Muscle of arm (tissue), 12 donors: ENCODE results near the gene ITIH4. TPM values are rescaled to one million over a fixed set of nuclear protein-coding genes. Genes with fewer than 3 reads are reported as not detected.
"Not testable (repeated sequence)": the region's sequence is repeated elsewhere in the genome, so short reads cannot be mapped to it uniquely, and the experiment has no call there.

Experiments used
- DNase-seq: peaks from one replicate; pipeline ENCODE4 v3.0.0-alpha.2; 2013
- polyA plus RNA-seq, 12 donors: library from polyadenylated mRNA; unstranded; fragments of 120-200 nt; gene quantifications; one replicate each; pipeline ENCODE4 v1.2.1, GENCODE V29; 2013; ENCODE audit not compliant: insufficient read length in 12 of 12

Gene ITIH4
- polyA plus RNA-seq, 12 donors: 8.0 to 42.4 (median 29.6) TPM; not detected in 1

DNA sequence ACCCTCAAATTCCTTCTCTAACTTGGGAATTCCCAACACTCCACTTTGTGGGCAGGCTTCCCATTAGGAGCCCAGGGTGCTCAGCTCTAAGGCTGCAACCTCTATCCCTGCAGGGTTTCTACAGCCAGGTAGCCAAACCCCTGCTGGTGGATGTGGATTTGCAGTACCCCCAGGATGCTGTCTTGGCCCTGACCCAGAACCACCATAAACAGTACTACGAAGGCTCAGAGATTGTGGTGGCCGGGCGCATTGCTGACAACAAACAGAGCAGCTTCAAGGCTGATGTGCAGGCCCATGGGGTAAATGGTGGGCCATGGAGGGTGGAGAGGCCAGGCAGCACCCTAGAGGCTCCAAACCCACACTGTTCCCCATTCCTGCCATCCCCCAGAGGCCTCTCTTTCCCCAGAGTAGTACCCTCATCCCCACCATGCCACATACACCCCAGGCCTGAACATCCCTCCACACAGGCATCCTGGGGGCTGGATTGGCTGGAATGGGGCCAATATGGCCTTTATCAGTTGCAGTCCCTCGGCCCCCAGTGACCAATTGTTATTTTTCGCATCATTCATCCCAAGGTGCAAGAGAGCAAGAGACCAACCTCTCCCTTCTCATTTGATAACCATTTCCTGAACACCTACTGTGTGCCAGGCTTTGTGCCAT lies 45.4 kb downstream of the ITIH4 start:
- no peak for DNase-seq

DNA sequence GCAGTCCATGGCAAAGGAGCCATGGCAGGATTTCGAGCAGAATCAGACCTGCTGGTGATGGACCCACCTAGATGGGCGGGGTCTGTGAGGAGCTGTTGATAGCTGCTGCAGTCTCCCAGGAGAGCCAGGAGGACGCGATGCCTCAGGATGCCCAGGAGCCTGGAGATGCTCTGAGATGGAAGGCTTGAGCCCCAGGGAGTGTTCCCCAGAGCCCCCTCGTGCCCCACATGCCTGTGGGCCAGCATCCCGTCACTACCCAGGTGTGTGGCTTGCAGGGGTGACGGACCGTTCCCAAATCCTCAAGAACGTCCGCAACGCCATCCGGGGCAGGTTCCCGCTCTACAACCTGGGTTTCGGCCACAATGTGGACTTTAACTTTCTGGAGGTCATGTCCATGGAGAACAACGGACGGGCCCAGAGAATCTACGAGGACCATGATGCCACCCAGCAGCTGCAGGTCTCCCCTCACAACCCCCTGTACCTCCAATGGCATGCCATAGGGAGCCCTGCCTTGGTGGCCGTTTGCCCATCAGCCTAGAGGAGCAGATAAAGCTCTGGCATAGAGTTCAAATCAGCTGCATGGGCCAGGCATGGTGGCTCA lies 46.4 kb downstream of the ITIH4 start:
- DNase-seq: no peak

- DNase-seq: no peak
These were observed 47.3 kb downstream of the ITIH4 start for GRCh38 chr3:52783211-52783555.

GRCh38 chr3:52782412-52783210 lies 47.9 kb downstream of the ITIH4 start:
- no peak for DNase-seq

DNA sequence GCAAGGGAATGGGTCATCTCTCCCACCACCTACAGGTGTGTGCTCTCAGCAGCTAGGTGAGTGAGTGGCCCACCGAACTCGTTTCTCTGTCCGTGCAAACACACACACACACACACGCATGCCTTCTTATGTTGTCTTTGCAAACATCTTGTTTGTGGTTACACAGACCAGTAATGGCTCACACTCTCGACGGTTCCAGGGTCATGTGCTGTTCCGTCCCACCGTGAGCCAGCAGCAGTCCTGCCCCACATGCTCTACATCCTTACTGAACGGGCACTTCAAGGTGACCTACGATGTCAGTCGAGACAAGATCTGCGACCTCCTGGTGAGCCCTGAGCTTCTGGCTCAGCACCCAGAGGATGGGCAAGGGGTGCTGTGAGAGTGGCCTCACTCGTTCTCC lies 48.7 kb downstream of the ITIH4 start:
- no peak for DNase-seq

- no peak for DNase-seq
These were observed 50.5 kb downstream of the ITIH4 start for GRCh38 chr3:52779837-52780585.

GRCh38 chr3:52779011-52779836 lies 51.2 kb downstream of the ITIH4 start:
- DNase-seq: no peak

DNA sequence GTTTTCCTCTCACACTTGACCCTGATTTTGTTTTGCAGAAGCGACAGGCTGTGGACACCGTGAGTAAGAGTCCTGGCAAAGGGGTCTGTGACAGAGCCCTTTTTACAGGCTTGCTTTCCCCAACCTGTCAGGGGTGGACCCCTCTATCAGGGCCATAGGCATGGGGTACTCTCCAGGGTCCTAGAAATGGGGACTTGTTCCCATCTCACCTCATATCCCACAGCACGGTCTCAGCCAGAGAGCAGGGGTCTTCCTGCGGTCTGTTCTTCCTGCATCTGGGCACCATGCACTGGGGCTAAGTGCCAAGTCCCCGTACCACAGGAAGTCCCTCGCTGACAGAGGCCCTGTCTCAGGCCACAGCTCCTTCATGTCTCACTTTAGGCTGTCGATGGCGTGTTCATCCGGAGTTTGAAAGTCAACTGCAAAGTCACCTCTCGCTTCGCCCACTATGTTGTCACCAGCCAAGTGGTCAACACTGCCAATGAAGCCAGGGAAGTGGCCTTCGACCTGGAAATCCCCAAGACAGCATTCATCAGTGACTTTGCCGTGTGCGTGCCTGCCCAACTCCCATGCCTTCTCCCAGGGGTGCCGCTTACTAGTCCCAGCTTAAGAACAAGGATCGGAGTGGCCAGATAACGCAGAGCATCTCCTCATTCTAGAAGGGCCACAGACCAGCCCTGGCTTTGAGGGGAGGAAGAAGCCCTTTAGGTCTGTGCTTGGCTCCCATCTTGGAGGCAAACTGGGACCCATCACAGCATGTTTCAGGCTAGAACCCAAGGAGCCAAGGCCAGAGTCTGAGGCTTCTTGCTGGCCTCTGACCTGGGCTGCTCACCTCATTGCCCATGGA lies 52.3 kb downstream of the ITIH4 start:
- DNase-seq: no peak

DNA sequence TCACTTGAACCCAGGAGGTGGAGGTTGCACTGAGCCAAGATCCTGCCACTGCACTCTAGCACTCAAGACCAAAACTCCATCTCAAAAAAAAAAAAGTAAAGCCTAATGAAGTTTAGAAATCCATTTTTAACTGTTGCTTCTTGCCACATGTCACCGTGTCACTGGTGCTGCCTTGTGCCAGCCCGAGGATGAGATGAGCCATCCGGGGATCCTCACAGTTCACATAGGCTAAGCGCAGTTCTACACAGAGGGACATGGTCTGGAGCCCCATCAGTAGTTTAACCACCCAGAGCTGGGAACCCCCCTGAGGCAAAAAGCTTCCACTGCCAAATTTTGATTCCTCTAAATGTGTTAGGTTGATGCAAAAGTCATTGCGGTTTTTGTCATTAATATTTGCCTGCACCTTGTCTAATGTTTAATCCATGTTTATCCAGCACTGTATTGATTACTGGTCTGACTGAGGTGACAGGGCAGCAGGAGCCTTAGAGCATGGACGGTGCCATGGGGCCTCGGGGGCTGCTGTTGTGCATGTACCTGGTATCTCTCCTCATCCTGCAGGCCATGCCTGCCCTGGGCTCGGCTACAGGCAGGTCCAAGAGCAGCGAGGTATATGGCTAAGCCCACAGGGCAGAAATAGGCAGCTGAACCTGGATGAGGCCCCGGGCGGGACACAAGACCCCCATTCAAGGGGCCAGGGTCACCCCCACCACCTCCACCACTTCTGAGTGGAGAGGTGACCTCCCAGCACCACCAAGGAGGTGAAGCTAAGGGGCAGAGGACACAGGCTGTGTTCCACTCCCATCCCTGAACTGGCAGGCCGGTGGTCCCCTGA lies 53.1 kb downstream of the ITIH4 start, which contains the start of gene ITIH1:
ITIH1 (plus strand) TSS at position 473 of the 832 bp plus-strand sequence; CDS start at position 490, 17 bp downstream.
- no peak for DNase-seq

- not testable (repeated sequence) for DNase-seq
These were observed 54.0 kb downstream of the ITIH4 start for GRCh38 chr3:52776486-52776885.

DNA sequence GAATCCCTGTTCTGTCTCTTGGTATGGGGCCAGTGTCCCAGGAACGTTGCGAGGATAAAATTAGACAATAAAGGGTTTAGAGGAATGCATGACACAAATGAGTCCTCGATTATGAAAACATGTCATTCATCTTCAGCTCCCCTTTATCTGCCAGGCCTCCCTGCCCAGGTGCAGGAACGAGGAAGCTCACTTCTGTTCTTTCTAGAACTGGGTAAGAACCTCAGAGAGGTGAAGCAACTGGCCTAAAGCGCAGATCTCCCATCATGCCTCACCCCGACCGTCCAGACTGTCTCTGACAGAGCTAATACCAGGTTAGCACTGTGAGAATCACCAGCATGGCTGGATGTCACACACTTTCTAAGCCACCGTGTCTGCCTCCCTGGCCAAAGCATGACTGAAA lies 54.6 kb downstream of the ITIH4 start:
- no peak for DNase-seq

DNA sequence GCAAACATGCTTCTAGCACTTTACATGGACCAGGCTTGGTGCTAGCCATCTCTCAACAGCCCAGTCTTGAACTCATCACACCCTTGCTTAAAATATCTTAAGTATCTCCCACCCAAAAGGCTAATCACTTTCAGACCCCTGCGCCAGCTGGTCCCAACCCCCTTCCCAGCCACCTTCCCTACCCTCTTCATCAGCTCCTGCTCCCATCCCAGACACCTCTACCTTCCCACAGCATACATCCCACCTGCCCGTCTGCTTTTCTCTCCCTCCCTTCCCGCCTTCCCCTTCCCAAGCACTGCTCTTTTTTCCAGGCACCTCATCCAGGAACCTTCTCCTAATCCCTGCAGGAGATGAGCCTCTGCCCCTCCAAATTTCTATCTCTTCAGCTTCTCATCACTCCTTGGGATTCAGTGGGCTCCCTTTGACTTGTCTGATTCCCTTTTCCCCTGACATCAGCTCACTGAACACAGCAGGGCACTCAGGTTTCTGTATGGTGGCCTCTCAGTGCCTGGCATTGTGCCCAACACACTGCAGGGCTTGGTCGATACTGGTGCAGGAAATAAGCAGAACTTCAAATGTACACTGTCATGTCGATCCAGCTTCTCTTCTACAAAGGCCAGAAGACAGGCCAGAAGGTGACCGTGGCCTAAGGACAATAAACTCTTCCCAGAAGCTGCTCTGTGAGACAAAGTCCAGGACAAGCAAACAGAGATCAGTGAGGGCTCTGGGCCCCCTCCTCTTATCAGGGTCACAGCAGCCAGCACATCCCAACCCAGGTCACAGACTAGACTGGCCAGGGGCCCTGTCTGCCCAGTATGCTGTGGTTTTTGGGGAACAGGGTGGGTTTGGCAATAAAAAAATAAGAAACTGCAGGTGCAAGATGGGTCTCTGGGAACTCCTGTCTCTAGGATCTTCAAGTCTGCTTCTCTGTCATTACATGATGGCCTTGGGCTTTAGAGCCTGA lies 55.3 kb downstream of the ITIH4 start:
- no peak for DNase-seq

DNA sequence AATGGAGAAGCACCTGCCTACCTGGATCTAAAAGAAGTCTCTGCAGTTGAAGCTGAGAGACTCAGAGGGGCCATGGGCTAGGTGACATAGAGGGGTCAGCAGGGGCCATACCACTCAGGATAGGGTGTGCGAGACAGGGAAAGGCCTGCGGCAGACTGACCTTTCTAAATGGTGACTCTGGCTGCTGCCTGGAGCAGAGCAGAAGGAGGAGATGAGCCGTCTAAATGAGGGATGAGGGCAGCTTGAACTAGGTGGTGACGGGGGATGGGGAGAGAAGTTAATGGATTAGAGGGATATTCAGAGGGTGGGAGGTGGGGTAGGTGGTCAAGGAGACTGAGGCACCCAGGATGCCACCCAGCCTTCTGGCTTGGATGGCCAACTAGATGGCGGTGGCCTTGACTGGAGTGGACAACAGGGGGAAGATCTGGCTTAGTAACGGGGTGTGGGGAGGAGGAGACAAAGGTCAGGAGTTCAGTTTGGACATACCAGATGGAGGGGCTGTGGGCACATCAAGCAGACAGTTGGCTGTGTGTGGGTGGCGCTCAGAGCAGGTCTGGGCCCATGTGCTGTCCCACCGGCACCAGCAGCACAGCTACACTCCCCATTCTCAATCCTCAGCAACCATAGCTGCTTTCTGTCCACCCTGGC lies 56.3 kb downstream of the ITIH4 start:
- no peak for DNase-seq

- DNase-seq: no peak
These were observed 57.0 kb downstream of the ITIH4 start for GRCh38 chr3:52773361-52774065.

GRCh38 chr3:52771702-52772101 lies 58.8 kb downstream of the ITIH4 start:
- DNase-seq: no peak

DNA sequence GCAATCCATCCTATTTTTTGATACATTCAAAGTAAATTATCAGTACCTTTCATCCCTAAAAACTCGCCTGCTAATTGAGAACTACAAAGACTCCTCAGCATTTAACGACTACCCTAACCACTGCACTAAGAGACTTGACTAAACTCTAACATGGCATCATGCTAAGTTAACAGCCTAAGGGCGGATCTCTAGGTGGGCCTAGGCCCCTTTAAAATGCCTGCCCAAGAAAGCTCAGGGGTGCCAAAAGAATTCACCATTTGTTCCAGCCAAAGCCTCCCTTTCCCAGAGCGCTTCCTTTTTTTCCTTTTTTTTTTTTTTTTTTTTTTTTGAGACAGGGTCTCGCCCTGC lies 59.2 kb downstream of the ITIH4 start:
- no peak for DNase-seq
